Smooth muscle cell (in vitro differentiated cells): ENCODE data around the gene ACTRT2. TPM values are rescaled to one million over a fixed set of nuclear protein-coding genes. Genes with fewer than 3 reads are reported as not detected.

Experiments
- DNase-seq: peaks from one replicate; lab custom pipeline; 2025; ENCODE audit not compliant: unreplicated experiment; lab: John Stamatoyannopoulos, UW
- H2AFZ ChIP-seq: fragments of 200-600 bp; sonication (generic); 2 replicates; pipeline ENCODE4 v1.6.0; 2016; ENCODE audit warnings: antibody characterized with exemption, low read depth, mild to moderate bottlenecking
- H3F3A ChIP-seq: fragments of 200-600 bp; sonication (generic); 2 replicates; pipeline ENCODE4 v1.6.0; 2017; ENCODE audit warnings: antibody characterized with exemption, low read depth
- H3K27ac ChIP-seq: fragments of 200-600 bp; sonication (generic); 2 replicates; pipeline ENCODE4 v1.5.1; 2016; ENCODE audit warnings: low read depth, mild to moderate bottlenecking
- H3K27me3 ChIP-seq: fragments of 200-600 bp; sonication (generic); 2 replicates; pipeline ENCODE4 v1.6.1; 2016; ENCODE audit warnings: low read depth, mild to moderate bottlenecking
- H3K36me3 ChIP-seq: fragments of 200-600 bp; sonication (generic); 2 replicates; pipeline ENCODE4 v1.5.1; 2016; ENCODE audit warnings: low read depth
- H3K4me1 ChIP-seq: fragments of 200-600 bp; sonication (generic); 2 replicates; pipeline ENCODE4 v1.5.1; 2016; ENCODE audit warnings: low read depth
- H3K4me2 ChIP-seq: fragments of 200-600 bp; sonication (generic); 2 replicates; pipeline ENCODE4 v1.6.0; 2016; ENCODE audit warnings: mild to moderate bottlenecking
- H3K4me3 ChIP-seq: fragments of 200-600 bp; sonication (generic); 2 replicates; pipeline ENCODE4 v1.5.1; 2016; ENCODE audit warnings: mild to moderate bottlenecking
- H3K79me2 ChIP-seq: fragments of 200-600 bp; sonication (generic); 2 replicates; pipeline ENCODE4 v1.6.0; 2016; ENCODE audit warnings: low read depth, mild to moderate bottlenecking
- H3K9ac ChIP-seq: fragments of 200-600 bp; sonication (generic); 2 replicates; pipeline ENCODE4 v1.6.0; 2016; ENCODE audit warnings: low read depth
- H3K9me3 ChIP-seq: fragments of 200-600 bp; sonication (generic); replicated peaks from 2 replicates; pipeline ENCODE4 v1.5.1; 2016; ENCODE audit warnings: low read depth
- H4K20me1 ChIP-seq: fragments of 200-600 bp; sonication (generic); 2 replicates; pipeline ENCODE4 v1.6.0; 2016; ENCODE audit warnings: low read depth
- CTCF ChIP-seq: fragments of 200-600 bp; sonication (generic); IDR thresholded peaks from 2 replicates; pipeline ENCODE4 v1.5.1; 2017; ENCODE audit warnings: borderline replicate concordance, mild to moderate bottlenecking, antibody characterized with exemption; ENCODE audit not compliant: insufficient read depth, poor library complexity, severe bottlenecking
- WGBS: methylation state at CpG from one replicate; pipeline ENCODE4 v1.1.7; 2016; ENCODE audit warnings: low lambda C conversion rate; 5-methylcytosine and 5-hydroxymethylcytosine counted together
- polyA plus RNA-seq: library from polyadenylated mRNA; unstranded; fragments of >200 nt; fragmentation: Nextera tagmentation; extraction: Ambion mirVana; gene quantifications from 2 replicates; pipeline ENCODE4 v1.2.1, GENCODE V29; 2016
- total RNA-seq: library from RNA; depleted of rRNA; stranded (reverse); fragments of >200 nt; gene quantifications from 2 replicates; pipeline ENCODE4 v1.2.3, GENCODE V29; 2014

ACTRT2 gene
- total and polyA plus RNA-seq, 2 experiments from 2014 or later: not detected

- Histone ChIP-seq H3K9me3 (peaks cover 3% of the 10 kb centered on the region), H3K27ac (no peak overlapping the region), H3K27me3 (no peaks in the 10 kb centered on the region), H3K9ac (no peak overlapping the region), H3K4me1 (no peaks in the 10 kb centered on the region), H3K79me2 (no peaks in the 10 kb centered on the region), H3F3A (no peaks in the 10 kb centered on the region), H3K36me3 (no peaks in the 10 kb centered on the region), H2AFZ (no peak overlapping the region), H4K20me1 (no peaks in the 10 kb centered on the region), H3K4me3 (no peak overlapping the region), H3K4me2 (no peak overlapping the region)
- no peak for DNase-seq
- no peak for TF ChIP-seq CTCF
- WGBS: 71% methylated on average over 10 of the region's 10 CpGs
These were observed 34.5 kb upstream of the ACTRT2 start for GRCh38 chr1:2986549-2987305.

- Histone ChIP-seq H3K4me1 (no peaks in the 10 kb centered on the region), H3K9ac (no peak overlapping the region), H3K4me2 (no peak overlapping the region), H3K79me2 (no peaks in the 10 kb centered on the region), H4K20me1 (no peaks in the 10 kb centered on the region), H3K9me3 (peaks cover 3% of the 10 kb centered on the region), H3F3A (no peaks in the 10 kb centered on the region), H2AFZ (no peak overlapping the region), H3K27ac (no peak overlapping the region), H3K36me3 (no peaks in the 10 kb centered on the region), H3K4me3 (no peak overlapping the region), H3K27me3 (no peaks in the 10 kb centered on the region)
- no peak for TF ChIP-seq CTCF
- 77% methylated on average over 12 of the region's 16 CpGs for WGBS
- DNase-seq: no peak
These were observed 33.5 kb upstream of the ACTRT2 start for GRCh38 chr1:2987773-2988172.

- Histone ChIP-seq H3K4me1 (no peaks in the 10 kb centered on the region), H4K20me1 (no peaks in the 10 kb centered on the region), H3K4me2 (no peak overlapping the region), H3K79me2 (no peaks in the 10 kb centered on the region), H3K9me3 (peaks cover 1% of the 10 kb centered on the region), H2AFZ (no peak overlapping the region), H3K27me3 (no peaks in the 10 kb centered on the region), H3K27ac (no peak overlapping the region), H3K36me3 (no peaks in the 10 kb centered on the region), H3K4me3 (no peak overlapping the region), H3K9ac (no peak overlapping the region), H3F3A (no peaks in the 10 kb centered on the region)
- 79% methylated on average over 10 of the region's 10 CpGs for WGBS
- no peak for TF ChIP-seq CTCF
- DNase-seq: no peak
These were observed 33.0 kb upstream of the ACTRT2 start for GRCh38 chr1:2988256-2988655.

GRCh38 chr1:2989185-2989584 lies 32.1 kb upstream of the ACTRT2 start:
- 51% methylated on average over 2 of the region's 2 CpGs for WGBS
- no peak for TF ChIP-seq CTCF

More at GRCh38 chr1:2989185-2989584, 32.1 kb upstream of the ACTRT2 start:
- Histone ChIP-seq H3K79me2 (no peaks in the 10 kb centered on the region), H3K9me3 (no peaks in the 10 kb centered on the region), H3K4me2 (no peak overlapping the region), H3K27me3 (no peaks in the 10 kb centered on the region), H3K4me3 (no peak overlapping the region), H3K9ac (no peak overlapping the region), H2AFZ (no peak overlapping the region), H3K27ac (no peak overlapping the region), H3F3A (no peaks in the 10 kb centered on the region), H3K4me1 (no peaks in the 10 kb centered on the region), H4K20me1 (no peaks in the 10 kb centered on the region), H3K36me3 (no peaks in the 10 kb centered on the region)
- no peak for DNase-seq
